Measurements from ENCODE around the gene NAALAD2.
"Not testable (repeated sequence)": the region's sequence is repeated elsewhere in the genome, so short reads cannot be mapped to it uniquely, and the experiment has no call there.

The NAALAD2 gene

DNA sequence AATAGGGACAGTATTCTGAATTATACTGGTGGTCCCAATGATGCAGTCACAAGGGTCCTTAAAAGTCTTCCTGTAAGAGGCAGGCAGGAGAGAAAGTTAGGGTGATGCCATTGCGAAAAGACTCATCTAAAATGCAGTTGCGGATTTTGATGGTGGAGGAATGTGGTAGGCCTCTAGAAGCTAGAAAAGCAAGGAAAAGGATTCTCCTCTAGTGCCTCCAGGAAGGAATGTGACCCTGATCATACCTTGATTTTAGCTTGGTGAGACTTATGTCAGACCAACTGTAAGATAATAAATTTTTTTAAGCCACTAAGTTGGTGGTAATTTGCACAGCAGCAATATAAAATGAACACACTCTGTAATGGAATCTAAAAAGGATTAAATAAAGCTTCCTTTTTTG, 54.5 kb downstream of the NAALAD2 start:
- no peak for FAIRE-seq
- DNase-seq (ENCODE audit: insufficient read length, low spot score), result no peak

DNA sequence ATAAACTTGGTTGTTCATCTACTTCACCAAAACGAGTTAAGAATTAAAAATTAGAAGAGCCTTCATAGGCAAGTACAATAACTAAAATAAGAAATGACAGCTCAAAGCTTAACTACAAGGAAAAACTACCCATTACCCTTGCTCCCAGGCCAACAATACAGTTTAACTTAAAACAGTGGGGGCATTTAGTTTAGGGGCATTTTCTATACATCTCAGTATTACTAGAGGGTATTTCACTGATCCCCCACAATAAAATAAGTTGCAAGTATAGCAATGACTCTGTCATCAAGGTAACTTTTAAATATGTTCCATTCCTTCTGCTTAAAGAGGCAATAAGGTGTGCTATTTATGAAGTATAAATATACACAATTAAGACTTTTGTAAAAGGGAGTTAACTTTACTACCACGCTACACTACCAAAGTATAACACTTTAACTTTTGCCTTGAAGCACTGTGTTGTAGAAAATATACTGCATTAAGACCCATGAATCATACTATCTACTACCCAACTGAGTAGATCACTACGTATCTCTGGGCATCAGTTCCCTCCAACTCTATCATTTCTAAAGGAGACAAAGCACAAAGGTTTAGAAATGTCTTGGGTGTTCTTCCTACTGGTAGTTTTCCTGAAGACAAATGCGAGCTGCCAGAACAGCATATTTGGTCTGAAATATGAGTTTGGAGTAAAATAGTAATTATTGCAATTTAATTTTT, 58.6 kb downstream of the NAALAD2 start:
- FAIRE-seq, result no peak
- DNase-seq (ENCODE audit: insufficient read length, low spot score), result no peak

- FAIRE-seq, result no peak
- DNase-seq (ENCODE audit: insufficient read length, low spot score), result no peak
Observed at GRCh38 chr11:90197377-90197776, 62.9 kb downstream of the NAALAD2 start.

- no peak for FAIRE-seq
Observed at GRCh38 chr11:90202342-90202741, 67.9 kb downstream of the NAALAD2 start.

DNA sequence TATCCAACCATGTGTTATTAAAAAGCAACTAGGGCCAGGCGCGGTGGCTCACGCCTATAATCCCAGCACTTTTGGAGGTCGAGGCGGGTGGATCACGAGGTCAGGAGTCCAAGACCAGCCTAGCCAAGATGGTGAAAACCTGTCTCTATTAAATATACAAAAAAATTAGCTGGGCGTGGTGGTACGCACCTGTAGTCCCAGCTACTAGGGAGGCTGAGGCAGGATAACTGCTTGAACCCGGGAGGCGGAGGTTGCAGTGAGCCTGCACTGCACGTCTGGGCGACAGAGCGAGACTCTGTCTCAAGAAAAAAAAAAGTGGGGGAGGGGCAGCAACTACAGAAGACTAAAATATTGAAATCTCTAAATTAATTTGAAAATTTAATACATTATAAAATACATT, 69.9 kb downstream of the NAALAD2 start:
- DNase-seq (ENCODE audit: insufficient read length, low spot score), result no peak
- no peak for FAIRE-seq

More at GRCh38 chr11:90202342-90202741, 67.9 kb downstream of the NAALAD2 start:
- no peak for DNase-seq (ENCODE audit: insufficient read length, low spot score)

DNA sequence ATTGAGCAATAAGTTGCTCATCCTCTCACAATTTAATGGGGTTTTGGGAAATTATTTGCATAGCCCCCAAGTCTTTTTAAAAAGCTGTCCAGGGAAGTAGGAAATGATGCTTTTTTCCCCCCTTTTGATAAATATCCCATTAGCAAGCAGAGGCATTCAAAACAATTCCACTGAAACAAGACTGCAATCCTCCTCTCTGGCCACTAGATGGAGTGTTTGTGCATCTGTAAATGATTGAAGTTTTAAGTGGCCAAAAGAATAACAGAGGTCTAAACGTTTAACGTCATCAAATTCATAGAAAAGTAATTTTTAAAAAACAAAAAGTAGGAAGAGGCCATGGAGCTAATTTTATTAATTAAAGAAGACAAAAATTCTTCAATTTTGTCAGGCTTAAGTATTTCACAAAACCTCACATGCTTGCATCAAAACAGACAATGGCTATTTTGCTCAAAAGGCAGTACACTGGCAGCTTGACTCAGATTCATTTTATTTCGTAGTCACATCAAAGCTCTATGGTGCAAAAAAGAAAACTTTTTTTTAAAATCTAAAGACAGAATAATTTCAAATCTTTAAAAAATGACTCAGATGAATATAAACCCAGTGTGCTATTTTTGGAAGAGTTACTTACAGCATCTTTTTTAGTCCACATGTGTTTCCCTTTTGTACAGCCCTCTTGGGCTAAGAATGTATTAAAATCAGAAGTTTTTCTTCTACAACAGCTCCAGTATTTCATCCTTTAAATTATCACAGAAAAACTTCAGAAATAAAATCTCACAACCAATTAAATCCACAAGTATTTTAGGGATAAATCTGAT, 70.6 kb downstream of the NAALAD2 start:
- DNase-seq (ENCODE audit: insufficient read length, low spot score), result no peak
- FAIRE-seq, result peak; percentile 78

DNA sequence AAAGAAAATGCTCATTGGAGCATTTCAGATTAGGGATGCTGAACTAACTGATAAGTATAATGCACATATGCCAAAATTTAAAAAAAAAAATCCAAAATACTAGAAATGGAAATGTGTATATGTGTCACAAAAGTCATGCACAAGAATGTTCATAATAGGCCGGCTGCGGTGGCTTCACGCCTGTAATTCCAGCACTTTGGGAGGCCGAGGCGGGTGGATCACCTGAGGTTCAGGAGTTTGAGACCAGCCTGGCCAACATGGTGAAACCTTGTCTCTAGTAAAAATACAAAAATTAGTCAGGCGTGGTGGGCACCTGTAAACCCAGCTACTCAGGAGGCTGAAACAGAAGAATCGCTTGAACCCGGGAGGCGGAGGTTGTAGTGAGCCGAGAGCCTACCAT, 73.5 kb downstream of the NAALAD2 start:
- not testable (repeated sequence) for FAIRE-seq; DNase-seq (ENCODE audit: insufficient read length, low spot score)

- DNase-seq (ENCODE audit: insufficient read length, low spot score) (no peak), FAIRE-seq (no peak)
Observed at GRCh38 chr11:90208857-90209256, 74.4 kb downstream of the NAALAD2 start.

GRCh38 chr11:90213322-90213721, 78.9 kb downstream of the NAALAD2 start:
- DNase-seq (ENCODE audit: insufficient read length, low spot score) (no peak), FAIRE-seq (no peak)

GRCh38 chr11:90216611-90217010, 82.1 kb downstream of the NAALAD2 start:
- FAIRE-seq (no peak), DNase-seq (ENCODE audit: insufficient read length, low spot score) (no peak)

DNA sequence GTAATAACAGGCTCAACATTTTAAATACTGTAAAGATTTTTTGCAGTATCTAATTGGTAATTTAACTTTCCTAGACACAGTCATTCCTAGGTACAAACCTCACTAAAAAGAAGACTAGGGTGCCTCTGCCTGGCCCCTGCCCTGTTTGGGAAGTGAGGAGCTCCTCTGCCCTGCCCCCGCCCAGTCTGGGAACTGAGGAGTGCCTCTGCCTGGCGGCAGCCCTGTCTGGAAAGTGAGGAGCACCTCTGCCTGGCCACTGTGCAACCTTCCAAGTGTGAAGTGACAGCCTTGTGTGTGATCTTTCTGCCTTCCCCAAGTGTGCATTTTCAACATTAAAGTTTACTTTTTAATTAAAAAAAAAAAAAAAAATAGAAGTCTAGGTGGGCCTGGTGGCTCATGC, 84.1 kb downstream of the NAALAD2 start:
- FAIRE-seq, result no peak
- no peak for DNase-seq (ENCODE audit: insufficient read length, low spot score)

DNA sequence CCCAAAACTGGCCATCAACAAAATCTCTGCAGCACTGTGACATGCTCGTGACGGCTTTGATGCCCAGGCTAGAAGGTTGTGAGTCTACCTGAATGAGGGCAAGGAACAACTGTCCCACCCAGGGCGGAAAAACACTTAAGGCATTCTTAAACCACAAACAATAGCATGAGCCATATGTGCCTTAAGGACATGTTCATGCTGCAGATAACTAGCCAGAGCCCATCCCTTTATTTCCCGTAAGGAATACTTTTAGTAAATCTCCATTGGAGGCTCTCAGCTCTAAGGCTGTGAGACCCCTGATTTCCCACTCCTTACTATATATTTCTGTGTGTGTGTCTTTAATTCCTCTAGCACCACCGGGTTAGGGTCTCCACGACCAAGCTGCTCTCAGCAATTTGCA, 85.0 kb downstream of the NAALAD2 start:
- FAIRE-seq (no peak), DNase-seq (ENCODE audit: insufficient read length, low spot score) (no peak)

GRCh38 chr11:90220391-90220790, 85.9 kb downstream of the NAALAD2 start:
- FAIRE-seq, result peak; percentile 40

GRCh38 chr11:90221803-90222458, 87.5 kb downstream of the NAALAD2 start:
- FAIRE-seq, result no peak

More at GRCh38 chr11:90220391-90220790, 85.9 kb downstream of the NAALAD2 start:
- DNase-seq (ENCODE audit: insufficient read length, low spot score), result no peak

DNA sequence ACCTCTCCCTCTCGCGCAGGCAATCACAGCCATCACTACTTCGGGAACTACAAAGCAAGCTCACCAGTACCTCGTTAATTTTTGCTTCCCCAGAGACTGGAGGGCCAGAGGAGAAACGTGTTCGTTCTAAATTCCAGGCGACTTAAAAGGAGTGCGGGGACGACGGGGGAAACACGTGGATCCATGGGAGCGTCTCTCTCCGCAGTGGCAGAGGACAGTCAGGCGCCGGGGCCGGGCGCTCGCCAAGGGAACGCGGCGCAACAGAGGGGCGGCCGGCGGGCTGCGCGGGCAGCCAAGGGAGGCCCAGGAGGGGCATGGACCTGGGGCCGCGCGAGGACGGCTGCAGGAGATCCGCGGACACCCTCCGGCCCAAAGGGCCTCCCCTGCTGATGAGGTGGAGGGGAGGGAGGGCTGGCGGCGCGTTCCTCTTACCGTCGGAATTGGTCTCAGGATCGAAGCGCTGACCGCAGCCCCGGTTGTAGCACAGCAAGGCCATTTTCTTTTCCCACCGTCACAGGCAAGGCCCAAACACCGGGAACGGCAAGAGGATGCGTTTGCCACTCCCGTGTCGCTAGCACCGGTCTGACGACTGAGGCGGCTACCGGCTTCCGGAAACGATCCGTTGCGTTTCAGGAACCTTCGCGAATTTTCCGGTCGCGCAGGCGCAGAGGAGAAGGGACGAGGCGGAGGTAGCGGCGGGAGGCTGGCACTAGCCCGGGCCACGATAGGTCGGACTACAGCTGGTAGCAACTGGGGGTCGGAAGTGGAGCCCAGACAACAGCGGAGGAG, 88.2 kb downstream of the NAALAD2 start, which contains the start of gene CHORDC1:
Gene CHORDC1, minus strand, starts transcription at position 591 of the 789 bp plus-strand sequence. Its CDS starts 95 bp downstream, at position 496.
- peak; percentile 63 for DNase-seq (ENCODE audit: insufficient read length, low spot score)
- FAIRE-seq, result peak; percentile 98

More at GRCh38 chr11:90221803-90222458, 87.5 kb downstream of the NAALAD2 start:
- no peak for DNase-seq (ENCODE audit: insufficient read length, low spot score)

- FAIRE-seq, result no peak
- DNase-seq (ENCODE audit: insufficient read length, low spot score), result no peak
Observed at GRCh38 chr11:90223248-90223585, 88.8 kb downstream of the NAALAD2 start.

DNA sequence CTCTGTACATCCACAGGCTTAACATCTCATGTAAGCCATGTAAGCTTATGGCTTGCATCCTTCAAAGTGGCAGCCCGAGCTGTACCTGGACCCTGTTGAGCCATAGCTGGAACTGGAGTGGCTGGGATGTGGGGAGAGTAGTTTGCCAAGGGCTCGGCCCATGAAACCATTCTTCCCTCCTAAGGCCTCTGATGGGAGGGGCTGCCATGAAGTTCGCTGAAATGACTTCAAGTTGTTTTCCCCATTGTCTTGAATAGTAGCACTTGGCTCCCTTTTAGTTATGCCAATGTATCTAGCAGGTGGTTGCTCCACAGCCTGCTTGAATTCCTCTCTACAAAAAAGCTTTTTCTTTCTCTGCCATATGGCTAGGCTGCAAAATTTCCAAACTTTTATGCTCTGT, 93.6 kb downstream of the NAALAD2 start:
- DNase-seq (ENCODE audit: insufficient read length, low spot score) (no peak), FAIRE-seq (no peak)

DNA sequence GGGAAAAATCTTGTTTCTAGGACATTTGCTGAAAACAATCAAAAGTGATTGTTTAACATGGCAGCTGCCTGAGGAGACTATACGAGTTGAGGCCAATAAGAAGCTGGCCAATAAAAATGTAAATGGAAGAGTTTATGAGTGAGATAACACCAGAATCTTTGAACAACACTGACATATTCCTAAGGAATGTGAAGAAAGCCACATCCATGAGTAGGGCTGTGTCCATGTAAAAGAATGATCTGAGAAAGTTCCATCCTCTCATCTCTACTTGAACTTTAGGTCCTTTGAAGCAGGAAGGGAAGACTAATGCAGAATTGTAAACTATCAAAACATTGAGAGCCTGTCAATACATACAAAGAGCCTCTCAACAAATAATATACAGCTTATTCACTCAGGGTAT, 95.3 kb downstream of the NAALAD2 start:
- FAIRE-seq, result no peak

DNA sequence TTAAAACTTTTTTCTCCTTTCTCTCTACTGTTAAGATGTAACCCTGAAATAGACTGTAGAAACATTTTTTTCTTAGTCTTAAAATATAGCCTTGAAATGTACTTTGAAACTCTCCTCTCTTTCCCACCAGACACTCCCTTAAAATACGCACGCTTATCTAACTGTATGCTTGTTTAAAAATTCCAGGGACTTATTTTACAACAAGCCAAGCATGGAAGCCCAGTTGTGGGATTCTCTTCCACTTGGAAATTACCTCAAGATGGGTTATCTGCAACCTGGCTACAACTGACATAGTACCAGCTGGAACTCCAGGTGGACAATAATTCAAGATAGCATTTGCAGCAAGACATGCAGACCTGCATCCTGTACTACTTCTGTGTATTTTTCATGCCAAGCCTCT, 100.5 kb downstream of the NAALAD2 start:
- DNase-seq (ENCODE audit: insufficient read length, low spot score) (no peak), FAIRE-seq (no peak)

More for the DNA sequence above, 95.3 kb downstream of the NAALAD2 start:
- no peak for DNase-seq (ENCODE audit: insufficient read length, low spot score)

GRCh38 chr11:90235526-90235925, 101.1 kb downstream of the NAALAD2 start:
- no peak for FAIRE-seq
- DNase-seq (ENCODE audit: insufficient read length, low spot score), result no peak

GRCh38 chr11:90237004-90237403, 102.5 kb downstream of the NAALAD2 start:
- no peak for FAIRE-seq

More at GRCh38 chr11:90237004-90237403, 102.5 kb downstream of the NAALAD2 start:
- DNase-seq (ENCODE audit: insufficient read length, low spot score), result no peak
